Measurements from ENCODE around the gene TAF1.

DNA sequence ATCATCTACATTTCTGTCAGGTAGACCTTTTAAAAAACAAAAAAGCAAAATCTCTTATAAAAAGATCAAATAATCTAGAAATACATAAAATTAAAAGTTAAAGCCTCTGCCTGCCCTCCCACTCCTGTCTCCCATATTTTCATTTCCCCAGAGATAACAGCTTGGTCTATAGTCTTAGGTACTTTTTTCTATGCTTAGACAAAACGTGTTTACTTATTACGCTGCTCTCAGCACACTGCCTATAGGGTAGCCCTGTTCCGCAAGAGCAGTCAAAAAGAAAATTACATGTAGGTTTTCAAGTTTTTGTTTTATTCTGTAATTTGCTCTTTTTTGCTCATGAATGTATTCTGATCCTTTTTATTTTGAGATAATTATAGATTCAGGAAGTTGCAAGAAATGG lies 73.3 kb downstream of the TAF1 start:
- TF ChIP-seq, protein P1, sequence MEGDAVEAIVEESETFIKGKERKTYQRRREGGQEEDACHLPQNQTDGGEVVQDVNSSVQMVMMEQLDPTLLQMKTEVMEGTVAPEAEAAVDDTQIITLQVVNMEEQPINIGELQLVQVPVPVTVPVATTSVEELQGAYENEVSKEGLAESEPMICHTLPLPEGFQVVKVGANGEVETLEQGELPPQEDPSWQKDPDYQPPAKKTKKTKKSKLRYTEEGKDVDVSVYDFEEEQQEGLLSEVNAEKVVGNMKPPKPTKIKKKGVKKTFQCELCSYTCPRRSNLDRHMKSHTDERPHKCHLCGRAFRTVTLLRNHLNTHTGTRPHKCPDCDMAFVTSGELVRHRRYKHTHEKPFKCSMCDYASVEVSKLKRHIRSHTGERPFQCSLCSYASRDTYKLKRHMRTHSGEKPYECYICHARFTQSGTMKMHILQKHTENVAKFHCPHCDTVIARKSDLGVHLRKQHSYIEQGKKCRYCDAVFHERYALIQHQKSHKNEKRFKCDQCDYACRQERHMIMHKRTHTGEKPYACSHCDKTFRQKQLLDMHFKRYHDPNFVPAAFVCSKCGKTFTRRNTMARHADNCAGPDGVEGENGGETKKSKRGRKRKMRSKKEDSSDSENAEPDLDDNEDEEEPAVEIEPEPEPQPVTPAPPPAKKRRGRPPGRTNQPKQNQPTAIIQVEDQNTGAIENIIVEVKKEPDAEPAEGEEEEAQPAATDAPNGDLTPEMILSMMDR (IDR thresholded peaks at IDR 0.05): no peak
- TF ChIP-seq POLR2A (IDR thresholded peaks at IDR 0.05): no peak

Data from body of pancreas (tissue), 4 donors.